ENCODE results near the gene NOC3L. TPM values are rescaled to one million over a fixed set of nuclear protein-coding genes. Genes with fewer than 3 reads are reported as not detected.

NOC3L gene
- total RNA-seq, 1 donor from 2014 or later = 20.9 TPM

DNA sequence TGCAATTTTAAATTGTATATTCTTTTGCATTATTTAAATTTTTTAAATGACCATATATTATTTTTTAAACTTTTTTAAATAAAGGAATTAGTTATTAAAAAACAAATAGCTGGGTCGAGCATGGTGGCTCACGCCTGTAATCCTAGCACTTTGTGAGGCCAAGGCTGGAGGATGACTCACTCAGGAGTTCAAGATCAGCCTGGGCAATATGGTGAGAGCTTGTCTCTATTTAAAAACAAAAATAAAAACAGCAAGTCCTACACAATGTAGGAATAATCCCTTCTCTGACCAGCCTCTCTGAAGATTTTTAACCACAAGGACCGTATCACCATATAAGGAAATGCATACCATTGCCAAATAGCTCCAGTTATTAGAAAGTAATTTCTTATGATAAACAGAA, 19.6 kb downstream of the NOC3L start:
- no peak overlapping the region for H3K27ac ChIP-seq
- H3K4me1 ChIP-seq = no peaks in the 10 kb centered on the region
- intact Hi-C loops (cut with DNase I) = no loop called here
- no peak for ATAC-seq
- no peak overlapping the region for H3K4me3 ChIP-seq
- peaks cover 90% of the 10 kb centered on the region for H3K36me3 ChIP-seq
- H3K27me3 ChIP-seq = no peaks in the 10 kb centered on the region
- TF ChIP-seq, protein P1, sequence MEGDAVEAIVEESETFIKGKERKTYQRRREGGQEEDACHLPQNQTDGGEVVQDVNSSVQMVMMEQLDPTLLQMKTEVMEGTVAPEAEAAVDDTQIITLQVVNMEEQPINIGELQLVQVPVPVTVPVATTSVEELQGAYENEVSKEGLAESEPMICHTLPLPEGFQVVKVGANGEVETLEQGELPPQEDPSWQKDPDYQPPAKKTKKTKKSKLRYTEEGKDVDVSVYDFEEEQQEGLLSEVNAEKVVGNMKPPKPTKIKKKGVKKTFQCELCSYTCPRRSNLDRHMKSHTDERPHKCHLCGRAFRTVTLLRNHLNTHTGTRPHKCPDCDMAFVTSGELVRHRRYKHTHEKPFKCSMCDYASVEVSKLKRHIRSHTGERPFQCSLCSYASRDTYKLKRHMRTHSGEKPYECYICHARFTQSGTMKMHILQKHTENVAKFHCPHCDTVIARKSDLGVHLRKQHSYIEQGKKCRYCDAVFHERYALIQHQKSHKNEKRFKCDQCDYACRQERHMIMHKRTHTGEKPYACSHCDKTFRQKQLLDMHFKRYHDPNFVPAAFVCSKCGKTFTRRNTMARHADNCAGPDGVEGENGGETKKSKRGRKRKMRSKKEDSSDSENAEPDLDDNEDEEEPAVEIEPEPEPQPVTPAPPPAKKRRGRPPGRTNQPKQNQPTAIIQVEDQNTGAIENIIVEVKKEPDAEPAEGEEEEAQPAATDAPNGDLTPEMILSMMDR (IDR thresholded peaks at IDR 0.05) = no peak
- no peak for DNase-seq
- H3K9me3 ChIP-seq = no peaks in the 10 kb centered on the region

DNA sequence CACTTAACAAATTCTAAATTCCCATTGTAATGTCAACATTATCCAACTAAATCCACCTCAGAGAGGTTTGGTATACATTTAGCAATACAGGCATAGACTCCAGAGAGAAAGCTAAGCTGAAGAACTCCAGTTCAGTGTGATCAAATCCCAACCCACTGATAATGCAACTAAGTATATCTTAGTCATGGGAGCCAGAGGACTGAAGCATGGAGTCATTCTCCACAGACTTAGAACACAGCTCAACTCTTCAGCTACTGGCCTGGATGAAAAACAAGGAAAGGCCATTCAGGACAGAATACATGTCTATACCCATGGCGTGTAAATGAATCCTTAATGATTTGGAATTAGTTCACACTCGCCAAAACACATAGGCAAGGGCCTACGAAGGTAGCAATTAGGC, 27.9 kb downstream of the NOC3L start:
- intact Hi-C loops (cut with DNase I) = no loop called here
- ATAC-seq = no peak
- Histone ChIP-seq H3K9me3 (no peaks in the 10 kb centered on the region), H3K27ac (no peak overlapping the region), H3K27me3 (no peaks in the 10 kb centered on the region), H3K4me3 (no peak overlapping the region), H3K36me3 (peaks cover 98% of the 10 kb centered on the region), H3K4me1 (no peaks in the 10 kb centered on the region)
- DNase-seq = no peak
- TF ChIP-seq, protein P1 (IDR thresholded peaks at IDR 0.05) = no peak

DNA sequence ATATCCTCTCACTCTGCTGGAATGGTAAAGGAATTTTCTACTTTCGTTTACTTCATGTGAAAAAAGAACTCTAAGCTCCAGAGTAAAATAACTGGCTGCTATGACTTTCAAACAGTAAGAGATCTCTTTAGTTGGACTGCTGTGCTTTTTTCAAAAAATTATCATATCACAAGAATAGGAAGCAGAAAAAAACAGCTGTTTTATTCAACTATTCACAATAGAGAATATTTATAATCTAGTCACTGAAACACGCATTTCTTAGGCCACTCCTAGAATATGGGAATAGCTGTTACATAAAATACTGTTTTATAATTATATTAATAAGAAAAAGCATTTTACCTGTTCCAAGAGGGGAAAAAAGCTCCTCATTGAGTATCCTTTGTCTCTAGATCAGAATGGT, 29.7 kb downstream of the NOC3L start:
- no peaks in the 10 kb centered on the region for H3K27me3 ChIP-seq

DNA sequence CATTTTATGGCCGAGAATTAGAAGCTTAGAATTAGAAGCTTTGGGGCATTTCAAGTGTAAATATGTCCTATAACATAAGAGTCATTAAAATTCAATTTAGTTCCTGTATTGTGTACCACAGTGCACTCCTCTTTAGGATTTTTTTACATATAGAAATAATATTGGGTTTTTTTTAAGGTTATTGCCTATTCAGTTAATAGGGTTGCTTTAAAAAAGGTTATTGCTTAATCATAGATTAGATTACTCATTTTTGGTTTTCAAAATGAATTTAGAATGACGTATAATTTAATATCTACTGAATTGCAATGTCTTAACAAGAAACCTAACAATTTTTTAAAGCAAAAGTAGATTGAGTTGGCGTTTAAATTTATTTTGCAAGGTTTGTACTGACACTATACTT, 34.1 kb downstream of the NOC3L start:
- H3K27ac ChIP-seq = no peak overlapping the region
- TF ChIP-seq, protein P1 (IDR thresholded peaks at IDR 0.05) = no peak
- intact Hi-C loops (cut with DNase I) = no loop called here
- H3K4me1 ChIP-seq = no peaks in the 10 kb centered on the region
- H3K36me3 ChIP-seq = peaks cover 68% of the 10 kb centered on the region
- ATAC-seq = no peak
- H3K4me3 ChIP-seq = no peak overlapping the region
- no peak for DNase-seq
- no peaks in the 10 kb centered on the region for H3K27me3 ChIP-seq
- H3K9me3 ChIP-seq = no peaks in the 10 kb centered on the region

More for the DNA sequence above, 29.7 kb downstream of the NOC3L start:
- TF ChIP-seq, protein P1 (IDR thresholded peaks at IDR 0.05) = no peak
- Histone ChIP-seq H3K9me3 (no peaks in the 10 kb centered on the region), H3K36me3 (peaks cover 87% of the 10 kb centered on the region), H3K4me3 (no peak overlapping the region), H3K27ac (no peak overlapping the region), H3K4me1 (no peaks in the 10 kb centered on the region)
- ATAC-seq = no peak
- DNase-seq = no peak
- intact Hi-C loops (cut with DNase I) = no loop called here

DNA sequence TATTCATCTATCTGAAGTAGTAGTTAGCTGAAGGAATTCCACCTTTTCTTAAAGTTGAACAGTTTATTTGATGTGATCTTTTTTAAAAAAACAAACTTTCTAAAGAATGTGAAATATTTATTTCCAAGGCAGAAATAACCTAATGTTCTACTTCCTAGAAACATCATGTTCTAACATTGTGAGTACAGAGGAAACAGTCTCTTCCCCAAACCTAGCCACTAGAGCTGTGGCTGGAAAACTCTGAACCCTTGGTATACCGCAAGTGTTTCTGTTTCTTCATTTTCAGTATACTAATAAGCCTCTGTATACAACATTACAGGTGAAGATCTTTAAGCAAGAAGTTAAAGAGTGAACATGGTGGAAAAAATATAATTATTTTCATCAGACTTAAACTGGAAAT, 35.1 kb downstream of the NOC3L start:
- DNase-seq = no peak
- no peak overlapping the region for H3K4me3 ChIP-seq
- TF ChIP-seq, protein P1 (IDR thresholded peaks at IDR 0.05) = no peak
- H3K4me1 ChIP-seq = no peaks in the 10 kb centered on the region
- H3K36me3 ChIP-seq = peaks cover 59% of the 10 kb centered on the region
- no peaks in the 10 kb centered on the region for H3K9me3 ChIP-seq
- no peaks in the 10 kb centered on the region for H3K27me3 ChIP-seq
- H3K27ac ChIP-seq = peak overlapping the region; percentile 49
- intact Hi-C loops (cut with DNase I) = no loop called here
- no peak for ATAC-seq

DNA sequence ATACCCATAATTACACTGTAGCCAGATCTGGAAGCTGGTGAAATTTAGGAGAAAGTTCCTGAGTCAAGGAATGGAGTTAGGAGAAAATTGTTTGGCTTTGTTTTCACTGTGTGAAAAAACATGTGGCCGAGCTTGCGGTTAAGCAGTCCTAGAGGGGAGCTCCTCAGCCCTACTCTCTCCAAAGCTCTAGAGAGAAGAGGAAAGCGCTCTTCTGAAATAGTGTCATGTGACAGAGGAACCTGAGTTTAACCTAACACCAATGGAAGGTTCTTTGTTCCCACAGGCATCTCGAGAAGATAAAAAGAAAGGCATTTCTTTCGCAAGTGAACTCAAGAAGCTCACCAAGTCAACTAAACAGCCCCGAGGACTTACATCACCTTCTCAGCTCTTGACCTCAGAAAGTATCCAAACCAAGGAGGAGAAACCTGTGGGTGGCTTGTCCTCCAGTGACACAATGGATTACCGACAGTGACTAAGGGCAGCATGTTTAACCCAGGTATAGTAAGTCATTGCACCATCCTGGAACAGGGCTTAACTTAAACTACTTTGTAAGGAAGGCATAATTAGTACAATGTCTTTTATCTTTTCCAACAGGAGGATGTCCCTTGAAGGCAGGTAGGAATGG, 38.0 kb downstream of the NOC3L start:
- ATAC-seq (peak; percentile 85), DNase-seq (no peak)
- peaks cover 41% of the 10 kb centered on the region for H3K36me3 ChIP-seq

More for the DNA sequence above, 38.0 kb downstream of the NOC3L start:
- Histone ChIP-seq H3K9me3 (no peaks in the 10 kb centered on the region), H3K27me3 (no peaks in the 10 kb centered on the region), H3K4me1 (no peaks in the 10 kb centered on the region), H3K4me3 (no peak overlapping the region), H3K27ac (no peak overlapping the region)
- intact Hi-C loops (cut with DNase I) = no loop called here
- TF ChIP-seq, protein P1 (IDR thresholded peaks at IDR 0.05) = no peak
